GM18526 (cell line): Measurements from ENCODE around the gene APIP.

Experiments
- POLR2A ChIP-seq: IDR thresholded peaks from 3 replicates; pipeline ENCODE4 v1.6.1; 2011; ENCODE audit not compliant: insufficient read length; ENCODE audit errors: extremely low read depth

The APIP gene

GRCh38 chr11:34869425-34869824 lies 46.8 kb downstream of the APIP start:
- TF ChIP-seq POLR2A: no peak

GRCh38 chr11:34866375-34866774 lies 49.8 kb downstream of the APIP start:
- TF ChIP-seq POLR2A: no peak

- TF ChIP-seq POLR2A: no peak
Observed at GRCh38 chr11:34865261-34865660, 50.9 kb downstream of the APIP start.

GRCh38 chr11:34864424-34864823 lies 51.8 kb downstream of the APIP start:
- no peak for TF ChIP-seq POLR2A

GRCh38 chr11:34863048-34863447 lies 53.1 kb downstream of the APIP start:
- no peak for TF ChIP-seq POLR2A

GRCh38 chr11:34860518-34860917 lies 55.7 kb downstream of the APIP start:
- no peak for TF ChIP-seq POLR2A

GRCh38 chr11:34860034-34860433 lies 56.1 kb downstream of the APIP start:
- no peak for TF ChIP-seq POLR2A

- TF ChIP-seq POLR2A: no peak
Observed at GRCh38 chr11:34859496-34859895, 56.7 kb downstream of the APIP start.

GRCh38 chr11:34857463-34857862 lies 58.7 kb downstream of the APIP start:
- no peak for TF ChIP-seq POLR2A

- no peak for TF ChIP-seq POLR2A
Observed at GRCh38 chr11:34856251-34856650, 59.9 kb downstream of the APIP start.

GRCh38 chr11:34855754-34856095 lies 60.5 kb downstream of the APIP start:
- TF ChIP-seq POLR2A: no peak

- TF ChIP-seq POLR2A: no peak
Observed at GRCh38 chr11:34855021-34855753, 61.0 kb downstream of the APIP start.

GRCh38 chr11:34851916-34852315 lies 64.3 kb downstream of the APIP start:
- no peak for TF ChIP-seq POLR2A

- TF ChIP-seq POLR2A: no peak
Observed at GRCh38 chr11:34850334-34850733, 65.8 kb downstream of the APIP start.

- TF ChIP-seq POLR2A: no peak
Observed at GRCh38 chr11:34846467-34846866, 69.7 kb downstream of the APIP start.

- TF ChIP-seq POLR2A: no peak
Observed at GRCh38 chr11:34844463-34845112, 71.6 kb downstream of the APIP start.

- no peak for TF ChIP-seq POLR2A
Observed at GRCh38 chr11:34843271-34843670, 72.9 kb downstream of the APIP start.
